HG03442 (cell line): ENCODE measurements around the gene EHHADH.
A peak's percentile ranks its signal among the peaks of the same experiment; 100 is the strongest.
"Not testable (repeated sequence)": the region's sequence is repeated elsewhere in the genome, so short reads cannot be mapped to it uniquely, and the experiment has no call there.

Source experiments
- ATAC-seq: cut with Tn5 transposase; IDR thresholded peaks from one replicate; pipeline ENCODE4 v1.9.1; 2021; ENCODE audit warnings: mild to moderate bottlenecking, moderate library complexity; ENCODE audit not compliant: unreplicated experiment

EHHADH gene

GRCh38 chr3:185253133-185253532 is 716 bp downstream of the EHHADH start:
- ATAC-seq, result not testable (repeated sequence)

GRCh38 chr3:185251272-185251671 is 2.6 kb downstream of the EHHADH start:
- ATAC-seq, result no peak

GRCh38 chr3:185250653-185251052 is 3.2 kb downstream of the EHHADH start:
- ATAC-seq, result no peak

GRCh38 chr3:185250247-185250646 is 3.6 kb downstream of the EHHADH start:
- no peak for ATAC-seq

- ATAC-seq, result no peak
These were observed 11.2 kb downstream of the EHHADH start for GRCh38 chr3:185242642-185243041.

GRCh38 chr3:185236969-185237368 is 16.9 kb downstream of the EHHADH start:
- ATAC-seq, result no peak

- ATAC-seq, result no peak
These were observed 20.5 kb downstream of the EHHADH start for GRCh38 chr3:185233328-185233727.

- ATAC-seq, result not testable (repeated sequence)
These were observed 27.3 kb downstream of the EHHADH start for GRCh38 chr3:185226526-185226925.

GRCh38 chr3:185225523-185225922 is 28.3 kb downstream of the EHHADH start:
- ATAC-seq, result no peak

- ATAC-seq, result no peak
These were observed 28.8 kb downstream of the EHHADH start for GRCh38 chr3:185225080-185225479.

- no peak for ATAC-seq
These were observed 32.6 kb downstream of the EHHADH start for GRCh38 chr3:185221203-185221602.

GRCh38 chr3:185216607-185216958 is 37.3 kb downstream of the EHHADH start:
- ATAC-seq, result no peak

- no peak for ATAC-seq
These were observed 37.8 kb downstream of the EHHADH start for GRCh38 chr3:185215873-185216606.

GRCh38 chr3:185212559-185212958 is 41.3 kb downstream of the EHHADH start:
- no peak for ATAC-seq

GRCh38 chr3:185212086-185212485 is 41.8 kb downstream of the EHHADH start:
- no peak for ATAC-seq

- ATAC-seq, result no peak
These were observed 43.2 kb downstream of the EHHADH start for GRCh38 chr3:185210621-185211142.

- ATAC-seq, result no peak
These were observed 45.0 kb downstream of the EHHADH start for GRCh38 chr3:185208823-185209222.

GRCh38 chr3:185207931-185208746 is 45.7 kb downstream of the EHHADH start:
- peak; percentile 98 for ATAC-seq

GRCh38 chr3:185207481-185207880 is 46.4 kb downstream of the EHHADH start:
- ATAC-seq, result no peak

- ATAC-seq, result no peak
These were observed 48.0 kb downstream of the EHHADH start for GRCh38 chr3:185205865-185206264.

GRCh38 chr3:185204894-185205293 is 49.0 kb downstream of the EHHADH start:
- ATAC-seq, result no peak

GRCh38 chr3:185200639-185201038 is 53.2 kb downstream of the EHHADH start:
- no peak for ATAC-seq
